A549 (cell line): ENCODE results near the gene GNAL. TPM values are rescaled to one million over a fixed set of nuclear protein-coding genes. Genes with fewer than 3 reads are reported as not detected.
A peak's percentile ranks its signal among the peaks of the same experiment; 100 is the strongest.

Source experiments
- ATAC-seq, 2 experiments: fragments of 200-7000 bp in 1 of 2; fragments of >200 bp in 1 of 2; cut with Nextera tagmentation in 1 of 2; cut with Tn5 transposase in 1 of 2; 3 replicates each; pipeline versions ENCODE4 v1.8.0 to v1.9.1; 2018 to 2020; ENCODE audit warnings: mild to moderate bottlenecking in 1 of 2, moderate library complexity in 1 of 2
- CTCF ChIA-PET: fragments of 300-600 bp; sonication (Branson Sonifier 250); formaldehyde crosslinking; extraction: SDS; loops from one replicate; lab custom pipeline; 2021; ENCODE audit warnings: antibody characterized with exemption, inconsistent platforms; lab: Yijun Ruan, JAX
- POLR2A ChIA-PET: fragments of 350-600 bp; formaldehyde crosslinking; extraction: SDS; loops from one replicate; lab custom pipeline; 2021; ENCODE audit warnings: antibody characterized with exemption, inconsistent platforms; lab: Yijun Ruan, JAX
- DNase-seq, 2 experiments: peaks; one replicate each; pipeline versions ENCODE4 v3.0.0 to v3.0.0-alpha.2; 2011 to 2016; ENCODE audit warnings: low read depth in 1 of 2, low spot score in 1 of 2
- FAIRE-seq: peaks from 2 replicates; lab custom pipeline; 2011; peaks lifted over from hg19 to GRCh38; lab: Jason Lieb, UNC
- H3K27ac ChIP-seq, 2 experiments: fragments of >200 bp; sonication (Bioruptor Twin); formaldehyde crosslinking; 3 replicates each; pipeline ENCODE4 v1.5.1; 2016 to 2017
- H3K4me1 ChIP-seq: fragments of >200 bp; sonication (Bioruptor Twin); formaldehyde crosslinking; 3 replicates; pipeline ENCODE4 v1.6.1; 2016
- H3K4me2 ChIP-seq: fragments of >200 bp; sonication (Bioruptor Twin); formaldehyde crosslinking; 3 replicates; pipeline ENCODE4 v1.6.1; 2016
- H3K4me3 ChIP-seq: fragments of >200 bp; sonication (Bioruptor Twin); formaldehyde crosslinking; 3 replicates; pipeline ENCODE4 v1.5.1; 2016
- H3K9me3 ChIP-seq: fragments of >200 bp; sonication (Bioruptor Twin); formaldehyde crosslinking; 3 replicates; pipeline ENCODE4 v1.6.1; 2016
- CBX8 ChIP-seq: fragments of 200-600 bp; sonication (generic); IDR thresholded peaks from 2 replicates; pipeline ENCODE4 v1.6.1; 2016
- CHD4 ChIP-seq: fragments of 200-600 bp; sonication (generic); IDR thresholded peaks from 2 replicates; pipeline ENCODE4 v1.6.1; 2016; ENCODE audit warnings: antibody characterized with exemption, mild to moderate bottlenecking, borderline replicate concordance
- EHMT2 ChIP-seq: fragments of 200-600 bp; sonication (generic); IDR thresholded peaks from 2 replicates; pipeline ENCODE4 v1.6.1; 2016; ENCODE audit warnings: antibody characterized with exemption, low read depth, mild to moderate bottlenecking, moderate library complexity
- ESRRA ChIP-seq: fragments of 150-350 bp; IDR thresholded peaks from 2 replicates; pipeline ENCODE4 v1.6.1; 2014; ENCODE audit warnings: mild to moderate bottlenecking, low read length, borderline replicate concordance
- HOXA7 ChIP-seq: fragments of 250-450 bp; sonication (Bioruptor Pico); IDR thresholded peaks from 2 replicates; pipeline ENCODE4 v1.5.0; 2020; ENCODE audit warnings: mild to moderate bottlenecking, moderate library complexity
- HOXB5 ChIP-seq: fragments of 250-450 bp; sonication (Bioruptor Pico); IDR thresholded peaks from 2 replicates; pipeline ENCODE4 v1.5.0; 2020; ENCODE audit warnings: mild to moderate bottlenecking, moderate library complexity
- KDM1A ChIP-seq: fragments of 200-600 bp; sonication (generic); IDR thresholded peaks from 2 replicates; pipeline ENCODE4 v1.6.1; 2016; ENCODE audit warnings: low read depth, mild to moderate bottlenecking
- KDM5A ChIP-seq: fragments of 200-600 bp; sonication (generic); IDR thresholded peaks from 2 replicates; pipeline ENCODE4 v1.6.1; 2016; ENCODE audit warnings: antibody characterized with exemption, mild to moderate bottlenecking
- MAFK ChIP-seq: fragments of 450-650 bp; IDR thresholded peaks from 2 replicates; pipeline ENCODE4 v1.6.1; 2014; ENCODE audit not compliant: partially characterized antibody
- MAX ChIP-seq: IDR thresholded peaks from 2 replicates; pipeline ENCODE4 v1.6.1; 2012
- NFE2L2 ChIP-seq: fragments of 150-350 bp; conservative IDR thresholded peaks from 2 replicates; pipeline ENCODE4 v1.6.1; 2014; ENCODE audit warnings: low read length
- NPAS2 ChIP-seq: fragments of 250-450 bp; sonication (Bioruptor Pico); IDR thresholded peaks from 2 replicates; pipeline ENCODE4 v1.8.0; 2022; ENCODE audit warnings: mild to moderate bottlenecking, moderate library complexity, borderline replicate concordance
- POLR2AphosphoS2 ChIP-seq: conservative IDR thresholded peaks from 2 replicates; pipeline ENCODE4 v1.6.1; 2012; ENCODE audit warnings: low read length, improper control_type of control experiment, inconsistent platforms
- RARB ChIP-seq: fragments of 250-450 bp; sonication (Bioruptor Pico); IDR thresholded peaks from 2 replicates; pipeline ENCODE4 v1.8.0; 2021; ENCODE audit warnings: mild to moderate bottlenecking, moderate library complexity
- RCOR1 ChIP-seq: fragments of 150-350 bp; IDR thresholded peaks from 2 replicates; pipeline ENCODE4 v1.6.1; 2014; ENCODE audit warnings: antibody characterized with exemption, low read length, low read depth
- SMC3 ChIP-seq: fragments of >200 bp; sonication (Bioruptor Twin); formaldehyde crosslinking; IDR thresholded peaks from 3 replicates; pipeline ENCODE4 v1.6.1; 2018; ENCODE audit warnings: inconsistent platforms
- TFCP2L1 ChIP-seq: fragments of 250-450 bp; sonication (Bioruptor Pico); IDR thresholded peaks from 2 replicates; pipeline ENCODE4 v1.5.0; 2021; ENCODE audit warnings: mild to moderate bottlenecking
- TP53 ChIP-seq: fragments of 250-450 bp; sonication (Bioruptor Pico); IDR thresholded peaks from 2 replicates; pipeline ENCODE4 v1.5.0; 2021; ENCODE audit warnings: mild to moderate bottlenecking, moderate library complexity
- USF2 ChIP-seq: fragments of 450-650 bp; IDR thresholded peaks from 2 replicates; pipeline ENCODE4 v1.6.1; 2014; ENCODE audit warnings: antibody characterized with exemption
- ZC3H11A ChIP-seq: fragments of 450-650 bp; IDR thresholded peaks from 2 replicates; pipeline ENCODE4 v1.6.1; 2014; ENCODE audit warnings: antibody characterized with exemption, mild to moderate bottlenecking
- ZFP36 ChIP-seq: fragments of 450-650 bp; IDR thresholded peaks from 2 replicates; pipeline ENCODE4 v1.6.1; 2014; ENCODE audit warnings: borderline replicate concordance; ENCODE audit not compliant: partially characterized antibody
- ZSCAN20 ChIP-seq: fragments of 250-450 bp; sonication (Bioruptor Pico); IDR thresholded peaks from 2 replicates; pipeline ENCODE4 v1.8.0; 2022; ENCODE audit warnings: mild to moderate bottlenecking, moderate library complexity
- WGBS: methylation state at CpG from one replicate; pipeline ENCODE4 v1.1.6; 2017; ENCODE audit errors: missing lambda C conversion rate; 5-methylcytosine and 5-hydroxymethylcytosine counted together
- polyA plus RNA-seq, 4 experiments: library from polyadenylated mRNA; depleted of rRNA in 3 of 4; stranded (reverse); fragments of >200 nt; fragmentation: RNase III in 1 of 4; extraction: RNeasy Plus Mini Kit Qiagen cat#74134 plus additional on column Dnase treatment in 1 of 4; gene quantifications; 2 replicates in 3 of 4; 3 replicates in 1 of 4; pipeline ENCODE4 v1.2.3, GENCODE V29; 2011 to 2017
- TF ChIP-seq, protein P1 (sequence below): fragments of 150-350 bp; IDR thresholded peaks from 2 replicates; pipeline ENCODE4 v1.6.1; 2014; ENCODE audit warnings: low read depth, mild to moderate bottlenecking, low read length
- TF ChIP-seq, protein P2 (sequence below): fragments of 250-450 bp; sonication (Bioruptor Pico); IDR thresholded peaks from 2 replicates; pipeline ENCODE4 v1.5.0; 2021; ENCODE audit warnings: mild to moderate bottlenecking, moderate library complexity, borderline replicate concordance
- TF ChIP-seq, protein P3 (sequence below): fragments of 250-450 bp; sonication (Bioruptor Pico); IDR thresholded peaks from 2 replicates; pipeline ENCODE4 v1.5.0; 2020; ENCODE audit warnings: low read depth, mild to moderate bottlenecking, moderate library complexity

Gene GNAL
- polyA plus RNA-seq, 2 of the 4 experiments (the other 2 are of a cell fraction) = 5.1 to 12.9 TPM

GRCh38 chr18:11844436-11844835 lies 155.4 kb downstream of the GNAL start:
- H3K9me3 ChIP-seq = no peaks in the 10 kb centered on the region
- TF ChIP-seq ZFP36 = no peak
- TF ChIP-seq ZSCAN20 (CRISPR knock-in tag) = no peak
- no peak for TF ChIP-seq NPAS2 (CRISPR knock-in tag)
- no peak for TF ChIP-seq MAX
- no peak for TF ChIP-seq USF2
- TF ChIP-seq KDM1A = no peak
- TF ChIP-seq, protein P1, sequence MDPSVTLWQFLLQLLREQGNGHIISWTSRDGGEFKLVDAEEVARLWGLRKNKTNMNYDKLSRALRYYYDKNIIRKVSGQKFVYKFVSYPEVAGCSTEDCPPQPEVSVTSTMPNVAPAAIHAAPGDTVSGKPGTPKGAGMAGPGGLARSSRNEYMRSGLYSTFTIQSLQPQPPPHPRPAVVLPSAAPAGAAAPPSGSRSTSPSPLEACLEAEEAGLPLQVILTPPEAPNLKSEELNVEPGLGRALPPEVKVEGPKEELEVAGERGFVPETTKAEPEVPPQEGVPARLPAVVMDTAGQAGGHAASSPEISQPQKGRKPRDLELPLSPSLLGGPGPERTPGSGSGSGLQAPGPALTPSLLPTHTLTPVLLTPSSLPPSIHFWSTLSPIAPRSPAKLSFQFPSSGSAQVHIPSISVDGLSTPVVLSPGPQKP = no peak
- no peak for TF ChIP-seq NFE2L2
- TF ChIP-seq ESRRA = no peak
- no peak for TF ChIP-seq SMC3
- TF ChIP-seq, protein P2, sequence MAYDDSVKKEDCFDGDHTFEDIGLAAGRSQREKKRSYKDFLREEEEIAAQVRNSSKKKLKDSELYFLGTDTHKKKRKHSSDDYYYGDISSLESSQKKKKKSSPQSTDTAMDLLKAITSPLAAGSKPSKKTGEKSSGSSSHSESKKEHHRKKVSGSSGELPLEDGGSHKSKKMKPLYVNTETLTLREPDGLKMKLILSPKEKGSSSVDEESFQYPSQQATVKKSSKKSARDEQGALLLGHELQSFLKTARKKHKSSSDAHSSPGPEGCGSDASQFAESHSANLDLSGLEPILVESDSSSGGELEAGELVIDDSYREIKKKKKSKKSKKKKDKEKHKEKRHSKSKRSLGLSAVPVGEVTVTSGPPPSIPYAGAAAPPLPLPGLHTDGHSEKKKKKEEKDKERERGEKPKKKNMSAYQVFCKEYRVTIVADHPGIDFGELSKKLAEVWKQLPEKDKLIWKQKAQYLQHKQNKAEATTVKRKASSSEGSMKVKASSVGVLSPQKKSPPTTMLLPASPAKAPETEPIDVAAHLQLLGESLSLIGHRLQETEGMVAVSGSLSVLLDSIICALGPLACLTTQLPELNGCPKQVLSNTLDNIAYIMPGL (CRISPR knock-in tag) = no peak
- TF ChIP-seq HOXB5 = no peak
- no peak for TF ChIP-seq KDM5A
- TF ChIP-seq ZC3H11A = no peak
- TF ChIP-seq EHMT2 = no peak
- WGBS = 89% methylated on average over 6 of the region's 6 CpGs
- ChIA-PET POLR2A (no interaction called here), CTCF (no interaction called here)
- H3K4me1 ChIP-seq = peaks cover 26% of the 10 kb centered on the region
- ATAC-seq = no peak
- FAIRE-seq = no peak
- DNase-seq = no peak
- H3K27ac ChIP-seq = no peak overlapping the region
- no peak overlapping the region for H3K4me2 ChIP-seq
- no peak overlapping the region for H3K4me3 ChIP-seq

- FAIRE-seq = no peak
- peak; percentile 84 for TF ChIP-seq MAFK
- TF ChIP-seq TFCP2L1 (CRISPR knock-in tag) = no peak
- Histone ChIP-seq H3K4me2 (no peak overlapping the region), H3K9me3 (no peaks in the 10 kb centered on the region), H3K27ac (peak overlapping the region in 1 of 2 experiments; percentile 54; a peak in 2 of 6 replicates), H3K4me1 (peaks cover 36% of the 10 kb centered on the region), H3K4me3 (no peak overlapping the region)
- ATAC-seq = no peak
- POLR2A ChIA-PET = no interaction called here
- WGBS = 90% methylated on average over 4 of the region's 4 CpGs
- CTCF ChIA-PET = interaction anchor here (0.6 to 3.8 kb wide), 3 partner anchors 113 to 1503 kb away, joined by 3 to 15 read pairs (median 4); no protein-coding TSS in a partner anchor
- DNase-seq = no peak
Measured at GRCh38 chr18:11845654-11846053, 156.6 kb downstream of the GNAL start.

GRCh38 chr18:11847811-11848210 lies 158.7 kb downstream of the GNAL start:
- WGBS = 81% methylated on average over 4 of the region's 4 CpGs
- Histone ChIP-seq H3K9me3 (no peaks in the 10 kb centered on the region), H3K4me3 (no peak overlapping the region), H3K27ac (peak overlapping the region; percentile 33 to 91; a peak in 5 of 6 replicates), H3K4me1 (peaks cover 36% of the 10 kb centered on the region), H3K4me2 (no peak overlapping the region)
- TF ChIP-seq RCOR1 (no peak), CHD4 (no peak), HOXA7 (CRISPR knock-in tag) (no peak), TP53 (CRISPR knock-in tag) (no peak), POLR2AphosphoS2 (no peak), CBX8 (no peak), RARB (no peak)
- TF ChIP-seq, protein P3, sequence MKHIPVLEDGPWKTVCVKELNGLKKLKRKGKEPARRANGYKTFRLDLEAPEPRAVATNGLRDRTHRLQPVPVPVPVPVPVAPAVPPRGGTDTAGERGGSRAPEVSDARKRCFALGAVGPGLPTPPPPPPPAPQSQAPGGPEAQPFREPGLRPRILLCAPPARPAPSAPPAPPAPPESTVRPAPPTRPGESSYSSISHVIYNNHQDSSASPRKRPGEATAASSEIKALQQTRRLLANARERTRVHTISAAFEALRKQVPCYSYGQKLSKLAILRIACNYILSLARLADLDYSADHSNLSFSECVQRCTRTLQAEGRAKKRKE (CRISPR knock-in tag) = no peak
- CTCF ChIA-PET = interaction anchor here (0.6 to 3.8 kb wide), 3 partner anchors 115 to 182 kb away, joined by 3 to 15 read pairs (median 8); no protein-coding TSS in a partner anchor
- no peak for ATAC-seq
- DNase-seq = no peak
- FAIRE-seq = no peak
- POLR2A ChIA-PET = interaction anchor here (1.0 kb wide), 1 partner anchor 8 kb away, joined by 4 read pairs; no protein-coding TSS in a partner anchor
